HG03575 (cell line): ENCODE results near the gene MC2R.
"Not testable (repeated sequence)": the region's sequence is repeated elsewhere in the genome, so short reads cannot be mapped to it uniquely, and the experiment has no call there.

Experiments used
- ATAC-seq: cut with Tn5 transposase; IDR thresholded peaks from one replicate; pipeline ENCODE4 v1.9.1; 2021; ENCODE audit not compliant: unreplicated experiment, insufficient number of reproducible peaks, low FRiP score; ENCODE audit errors: extremely low read depth

The MC2R gene

GRCh38 chr18:13900633-13901032, 14.7 kb downstream of the MC2R start:
- ATAC-seq: no peak

GRCh38 chr18:13895505-13896033, 19.8 kb downstream of the MC2R start:
- ATAC-seq: no peak

- ATAC-seq: no peak
Observed at GRCh38 chr18:13894531-13894930, 20.8 kb downstream of the MC2R start.

GRCh38 chr18:13893418-13893760, 21.9 kb downstream of the MC2R start:
- ATAC-seq: peak; percentile 96

- no peak for ATAC-seq
Observed at GRCh38 chr18:13892098-13892497, 23.2 kb downstream of the MC2R start.

- no peak for ATAC-seq
Observed at GRCh38 chr18:13890761-13891361, 24.5 kb downstream of the MC2R start.

GRCh38 chr18:13889671-13890070, 25.7 kb downstream of the MC2R start:
- no peak for ATAC-seq

GRCh38 chr18:13888191-13888716, 27.1 kb downstream of the MC2R start:
- ATAC-seq: no peak

- no peak for ATAC-seq
Observed at GRCh38 chr18:13885009-13885408, 30.3 kb downstream of the MC2R start.

- ATAC-seq: no peak
Observed at GRCh38 chr18:13879937-13880336, 35.4 kb downstream of the MC2R start.

GRCh38 chr18:13879492-13879891, 35.8 kb downstream of the MC2R start:
- ATAC-seq: no peak

GRCh38 chr18:13878857-13879256, 36.5 kb downstream of the MC2R start:
- no peak for ATAC-seq

GRCh38 chr18:13877157-13877556, 38.2 kb downstream of the MC2R start:
- ATAC-seq: no peak

- no peak for ATAC-seq
Observed at GRCh38 chr18:13874558-13874957, 40.8 kb downstream of the MC2R start.

GRCh38 chr18:13872932-13873331, 42.4 kb downstream of the MC2R start:
- ATAC-seq: no peak

GRCh38 chr18:13872373-13872772, 43.0 kb downstream of the MC2R start:
- no peak for ATAC-seq

- no peak for ATAC-seq
Observed at GRCh38 chr18:13871701-13872100, 43.6 kb downstream of the MC2R start.

GRCh38 chr18:13868501-13869271, 46.6 kb downstream of the MC2R start:
- ATAC-seq: no peak

GRCh38 chr18:13862898-13863297, 52.4 kb downstream of the MC2R start:
- not testable (repeated sequence) for ATAC-seq

GRCh38 chr18:13849791-13850190, 65.5 kb downstream of the MC2R start:
- ATAC-seq: no peak
